H1 (cell line): ENCODE measurements around the gene ASB4. TPM values are rescaled to one million over a fixed set of nuclear protein-coding genes. Genes with fewer than 3 reads are reported as not detected.

ENCODE experiments used
- BCL11A ChIP-seq, 2 experiments: IDR thresholded peaks; one replicate each; pipeline ENCODE4 v1.6.1; 2011; ENCODE audit warnings: low read depth in 2 of 2, low read length in 2 of 2, mild to moderate bottlenecking in 2 of 2
- CHD1 ChIP-seq: IDR thresholded peaks from 2 replicates; pipeline ENCODE4 v1.6.1; 2012; ENCODE audit warnings: low read depth, low read length, improper control_type of control experiment
- EZH2 ChIP-seq: fragments of 200-600 bp; sonication (generic); IDR thresholded peaks from 2 replicates; pipeline ENCODE4 v1.7.1; 2012; ENCODE audit warnings: low read depth, mild to moderate bottlenecking, moderate library complexity, low read length, inconsistent platforms; ENCODE audit not compliant: severe bottlenecking
- FOSL1 ChIP-seq: IDR thresholded peaks from 2 replicates; pipeline ENCODE4 v1.6.1; 2011; ENCODE audit warnings: mild to moderate bottlenecking, low read depth, low read length, moderate library complexity; ENCODE audit not compliant: insufficient read depth
- KDM5A ChIP-seq: fragments of 200-600 bp; IDR thresholded peaks from 2 replicates; pipeline ENCODE4 v1.7.1; 2012; ENCODE audit warnings: mild to moderate bottlenecking, low read length, inconsistent platforms, mixed read lengths
- RFX5 ChIP-seq: IDR thresholded peaks from 2 replicates; pipeline ENCODE4 v1.6.1; 2011; ENCODE audit warnings: low read depth, low read length, improper control_type of control experiment, borderline replicate concordance
- SAP30 ChIP-seq: fragments of 300-600 bp; sonication (generic); IDR thresholded peaks from 2 replicates; pipeline ENCODE4 v1.7.1; 2012; ENCODE audit warnings: low read length, moderate library complexity, mild to moderate bottlenecking, inconsistent platforms; ENCODE audit not compliant: insufficient read depth, insufficient replicate concordance
- TEAD4 ChIP-seq: IDR thresholded peaks from 2 replicates; pipeline ENCODE4 v1.6.1; 2012; ENCODE audit warnings: low read depth, low read length, inconsistent platforms, mixed read lengths
- ZNF274 ChIP-seq: IDR thresholded peaks from 2 replicates; pipeline ENCODE4 v1.7.0; 2012; ENCODE audit warnings: low read length, borderline replicate concordance; ENCODE audit errors: extremely low read depth
- polyA plus RNA-seq, 7 experiments: library from polyadenylated mRNA; depleted of rRNA in 3 of 7; stranded (reverse) in 5 of 7; unstranded in 2 of 7; fragments of >200 nt in 5 of 7; fragments of 200-250 nt in 2 of 7; gene quantifications; 1 replicate in 5 of 7; 2 replicates in 1 of 7; 4 replicates in 1 of 7; pipeline versions ENCODE4 v1.2.1 to v1.2.3, GENCODE V29; 2011 to 2013; ENCODE audit warnings: missing spikeins in 2 of 7, mixed read lengths in 2 of 7
- total RNA-seq: library from RNA; stranded (reverse); fragmentation: NEBNext Ultra II Directional; extraction: Animal tissue kit (Norgen Biotek cat#: 25700); gene quantifications from 2 replicates; pipeline ENCODE4 v1.2.1, GENCODE V29; 2021
- TF ChIP-seq, protein P1 (sequence below), 3 experiments: IDR thresholded peaks; 1 replicate in 2 of 3; 2 replicates in 1 of 3; pipeline versions ENCODE4 v1.5.1 to v1.6.1; 2011; ENCODE audit warnings: low read length in 3 of 3, mild to moderate bottlenecking in 3 of 3, inconsistent platforms in 2 of 3, low read depth in 1 of 3, moderate library complexity in 1 of 3; ENCODE audit not compliant: insufficient read depth in 1 of 3; ENCODE audit errors: control extremely low read depth in 1 of 3

Gene ASB4
- total and polyA plus RNA-seq, 2 of the 8 experiments (the other 6 are each of a cell fraction or from before 2014, with no cell fraction given), result not detected

GRCh38 chr7:95536656-95537311, 51.0 kb downstream of the ASB4 start (continued):
- TF ChIP-seq BCL11A (IDR thresholded peaks at IDR 0.05; ENCODE audit: low read depth in 2 of 2, low read length in 2 of 2) (no peak), ZNF274 (no peak), CHD1 (no peak), EZH2 (no peak), SAP30 (no peak), TEAD4 (no peak), KDM5A (no peak), RFX5 (no peak), FOSL1 (no peak)
- TF ChIP-seq, protein P1, sequence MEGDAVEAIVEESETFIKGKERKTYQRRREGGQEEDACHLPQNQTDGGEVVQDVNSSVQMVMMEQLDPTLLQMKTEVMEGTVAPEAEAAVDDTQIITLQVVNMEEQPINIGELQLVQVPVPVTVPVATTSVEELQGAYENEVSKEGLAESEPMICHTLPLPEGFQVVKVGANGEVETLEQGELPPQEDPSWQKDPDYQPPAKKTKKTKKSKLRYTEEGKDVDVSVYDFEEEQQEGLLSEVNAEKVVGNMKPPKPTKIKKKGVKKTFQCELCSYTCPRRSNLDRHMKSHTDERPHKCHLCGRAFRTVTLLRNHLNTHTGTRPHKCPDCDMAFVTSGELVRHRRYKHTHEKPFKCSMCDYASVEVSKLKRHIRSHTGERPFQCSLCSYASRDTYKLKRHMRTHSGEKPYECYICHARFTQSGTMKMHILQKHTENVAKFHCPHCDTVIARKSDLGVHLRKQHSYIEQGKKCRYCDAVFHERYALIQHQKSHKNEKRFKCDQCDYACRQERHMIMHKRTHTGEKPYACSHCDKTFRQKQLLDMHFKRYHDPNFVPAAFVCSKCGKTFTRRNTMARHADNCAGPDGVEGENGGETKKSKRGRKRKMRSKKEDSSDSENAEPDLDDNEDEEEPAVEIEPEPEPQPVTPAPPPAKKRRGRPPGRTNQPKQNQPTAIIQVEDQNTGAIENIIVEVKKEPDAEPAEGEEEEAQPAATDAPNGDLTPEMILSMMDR (IDR thresholded peaks at IDR 0.05; ENCODE audit: control extremely low read depth in 1 of 3, insufficient read depth in 1 of 3, low read depth in 1 of 3, low read length in 3 of 3), result no peak
